Mesothelial cell of epicardium (in vitro differentiated cells): ENCODE data around the gene ITCH. TPM values are rescaled to one million over a fixed set of nuclear protein-coding genes. Genes with fewer than 3 reads are reported as not detected.
A peak's percentile ranks its signal among the peaks of the same experiment; 100 is the strongest.
"Not testable (repeated sequence)": the region's sequence is repeated elsewhere in the genome, so short reads cannot be mapped to it uniquely, and the experiment has no call there.

Experiments used
- DNase-seq, 2 experiments: peaks; one replicate each; pipeline ENCODE4 v3.0.0; 2021; ENCODE audit warnings: low spot score in 2 of 2; ENCODE audit not compliant: unreplicated experiment in 2 of 2
- H3K27ac Mint-ChIP-seq: 2 replicates; pipeline ENCODE4 v1.8.0; 2021; ENCODE audit warnings: mixed read lengths
- H3K27me3 Mint-ChIP-seq: 2 replicates; pipeline ENCODE4 v1.8.0; 2021; ENCODE audit warnings: low read depth, mixed read lengths
- H3K36me3 Mint-ChIP-seq: 2 replicates; pipeline ENCODE4 v1.8.0; 2021; ENCODE audit warnings: mixed read lengths
- H3K4me1 Mint-ChIP-seq: 2 replicates; pipeline ENCODE4 v1.8.0; 2021; ENCODE audit warnings: mixed read lengths
- H3K4me3 Mint-ChIP-seq: 2 replicates; pipeline ENCODE4 v1.8.0; 2021; ENCODE audit warnings: mild to moderate bottlenecking, moderate library complexity, mixed read lengths
- H3K9me3 Mint-ChIP-seq: 2 replicates; pipeline ENCODE4 v1.8.0; 2021; ENCODE audit warnings: mixed read lengths
- CTCF ChIP-seq: fragments of 200-600 bp; sonication (generic); IDR thresholded peaks from one replicate; pipeline ENCODE4 v1.5.0; 2021; ENCODE audit warnings: antibody characterized with exemption; ENCODE audit not compliant: unreplicated experiment
- total RNA-seq: library from RNA; stranded (reverse); gene quantifications from 3 replicates; pipeline ENCODE4 v1.2.1, GENCODE V29; 2021

ITCH gene
- total RNA-seq, 1 donor from 2014 or later, result 60.2 TPM

- no peak for DNase-seq
- peak overlapping the region; percentile 98 for H3K4me3 Mint-ChIP-seq
- peaks cover 21% of the 10 kb centered on the region for H3K4me1 Mint-ChIP-seq
- H3K27me3 Mint-ChIP-seq, result no peaks in the 10 kb centered on the region
- no peak for TF ChIP-seq CTCF
- peaks cover 5% of the 10 kb centered on the region for H3K36me3 Mint-ChIP-seq
- H3K9me3 Mint-ChIP-seq, result no peaks in the 10 kb centered on the region
- H3K27ac Mint-ChIP-seq, result peak overlapping the region; percentile 100
Observed at GRCh38 chr20:34517114-34517505, 154.0 kb downstream of the ITCH start.

- H3K4me1 Mint-ChIP-seq, result peaks cover 32% of the 10 kb centered on the region
- not testable (repeated sequence) for H3K9me3 Mint-ChIP-seq, H3K27ac Mint-ChIP-seq, H3K27me3 Mint-ChIP-seq, DNase-seq, H3K36me3 Mint-ChIP-seq, H3K4me3 Mint-ChIP-seq
Observed at GRCh38 chr20:34518863-34519262, 155.8 kb downstream of the ITCH start.

- H3K27me3 Mint-ChIP-seq, H3K9me3 Mint-ChIP-seq, DNase-seq, H3K4me3 Mint-ChIP-seq, H3K36me3 Mint-ChIP-seq, H3K27ac Mint-ChIP-seq: not testable (repeated sequence)
- peaks cover 26% of the 10 kb centered on the region for H3K4me1 Mint-ChIP-seq
Observed at GRCh38 chr20:34519841-34520240, 156.8 kb downstream of the ITCH start.

GRCh38 chr20:34522969-34523871, 160.1 kb downstream of the ITCH start:
- Mint-ChIP-seq H3K4me1 (peaks cover 38% of the 10 kb centered on the region), H3K27me3 (no peaks in the 10 kb centered on the region), H3K4me3 (no peak overlapping the region), H3K27ac (peak overlapping the region; percentile 75), H3K9me3 (no peaks in the 10 kb centered on the region), H3K36me3 (peaks cover 6% of the 10 kb centered on the region)
- no peak for TF ChIP-seq CTCF
- DNase-seq, result no peak

- DNase-seq, result no peak
- H3K4me3 Mint-ChIP-seq, result no peak overlapping the region
- no peaks in the 10 kb centered on the region for H3K27me3 Mint-ChIP-seq
- TF ChIP-seq CTCF, result no peak
- H3K4me1 Mint-ChIP-seq, result peaks cover 35% of the 10 kb centered on the region
- H3K9me3 Mint-ChIP-seq, result no peaks in the 10 kb centered on the region
- H3K36me3 Mint-ChIP-seq, result peaks cover 10% of the 10 kb centered on the region
- H3K27ac Mint-ChIP-seq, result peak overlapping the region; percentile 93
Observed at GRCh38 chr20:34524426-34524825, 161.4 kb downstream of the ITCH start.

GRCh38 chr20:34525342-34525708, 162.3 kb downstream of the ITCH start:
- H3K4me1 Mint-ChIP-seq, result peaks cover 35% of the 10 kb centered on the region
- no peaks in the 10 kb centered on the region for H3K27me3 Mint-ChIP-seq
- TF ChIP-seq CTCF, result no peak
- peak overlapping the region; percentile 93 for H3K27ac Mint-ChIP-seq
- H3K9me3 Mint-ChIP-seq, result no peaks in the 10 kb centered on the region
- DNase-seq, result no peak
- H3K4me3 Mint-ChIP-seq, result no peak overlapping the region
- H3K36me3 Mint-ChIP-seq, result peaks cover 8% of the 10 kb centered on the region
